Peyer's patch (tissue), 4 donors: Measurements from ENCODE around the gene TGFBR1. TPM values are rescaled to one million over a fixed set of nuclear protein-coding genes. Genes with fewer than 3 reads are reported as not detected.

Experiments used
- DNase-seq, 3 donors: peaks; one replicate each; pipeline ENCODE4 v3.0.0-alpha.2; 2017 to 2019
- H3K27ac ChIP-seq, 4 donors: fragments of 200-600 bp; sonication (generic); one replicate each; pipeline ENCODE4 v1.5.1; 2016 to 2019
- H3K27me3 ChIP-seq, 2 donors: fragments of 200-600 bp; sonication (generic); one replicate each; pipeline ENCODE4 v1.5.1; 2019
- H3K36me3 ChIP-seq, 3 donors: fragments of 200-600 bp; sonication (generic); one replicate each; pipeline ENCODE4 v1.5.1; 2016 to 2019
- H3K4me1 ChIP-seq, 4 donors: fragments of 200-600 bp; sonication (generic); one replicate each; pipeline ENCODE4 v1.5.1; 2016 to 2019
- H3K4me3 ChIP-seq, 4 donors: fragments of 200-600 bp; sonication (generic); 1 replicate in 3 of 4; 2 replicates in 1 of 4; pipeline ENCODE4 v1.5.1; 2016 to 2019; ENCODE audit warnings: mild to moderate bottlenecking in 1 of 4
- H3K9me3 ChIP-seq, 4 donors: fragments of 200-600 bp; sonication (generic); one replicate each; pipeline ENCODE4 v1.5.1; 2016 to 2019; ENCODE audit warnings: mild to moderate bottlenecking in 1 of 4
- POLR2A ChIP-seq, 2 donors: fragments of 450-650 bp; IDR thresholded peaks; one replicate each; pipeline ENCODE4 v1.5.1; 2017; ENCODE audit warnings: antibody characterized with exemption in 2 of 2, mild to moderate bottlenecking in 2 of 2, moderate library complexity in 2 of 2
- total RNA-seq, 4 donors: library from RNA; depleted of rRNA; stranded (reverse); fragments of >200 nt; gene quantifications; one replicate each; pipeline ENCODE4 v1.1.0, GENCODE V29; 2016
- TF ChIP-seq, protein P1 (sequence below), 6 experiments: fragments of 450-650 bp in 4 of 6; fragments of 200-600 bp in 2 of 6; sonication (generic) in 1 of 6; IDR thresholded peaks; one replicate each; pipeline ENCODE4 v1.5.1; 2017 to 2019; ENCODE audit warnings: antibody characterized with exemption in 6 of 6, mild to moderate bottlenecking in 3 of 6, moderate library complexity in 1 of 6

The TGFBR1 gene
- total RNA-seq, 4 donors from 2014 or later = 11.6 to 14.4 (median 13.5) TPM

DNA sequence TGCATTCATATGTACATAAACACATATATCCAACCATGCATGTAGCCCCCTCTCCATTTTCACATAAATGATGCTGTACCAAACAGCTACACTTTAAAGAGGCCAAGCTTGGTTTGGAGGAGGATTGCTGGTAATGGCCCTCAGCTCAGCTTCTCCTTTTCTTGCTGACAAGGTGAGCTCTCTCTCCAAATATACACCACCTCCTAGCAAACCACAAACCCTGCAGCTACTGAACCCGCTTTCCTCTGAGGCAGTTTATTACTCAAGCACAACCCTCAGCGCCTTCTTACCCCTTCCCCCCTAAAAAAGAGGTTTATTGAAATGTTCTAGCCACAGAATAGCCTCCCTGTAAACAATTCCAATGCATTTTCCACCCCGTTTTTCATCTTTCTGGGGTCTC is 62.8 kb downstream of the TGFBR1 start:
- Histone ChIP-seq H3K9me3 (no peaks in the 10 kb centered on the region), H3K36me3 (no peaks in the 10 kb centered on the region), H3K4me1 (no peaks in the 10 kb centered on the region), H3K27me3 (no peaks in the 10 kb centered on the region), H3K4me3 (no peak overlapping the region), H3K27ac (no peak overlapping the region)
- no peak for TF ChIP-seq POLR2A (IDR thresholded peaks at IDR 0.05)
- TF ChIP-seq, protein P1, sequence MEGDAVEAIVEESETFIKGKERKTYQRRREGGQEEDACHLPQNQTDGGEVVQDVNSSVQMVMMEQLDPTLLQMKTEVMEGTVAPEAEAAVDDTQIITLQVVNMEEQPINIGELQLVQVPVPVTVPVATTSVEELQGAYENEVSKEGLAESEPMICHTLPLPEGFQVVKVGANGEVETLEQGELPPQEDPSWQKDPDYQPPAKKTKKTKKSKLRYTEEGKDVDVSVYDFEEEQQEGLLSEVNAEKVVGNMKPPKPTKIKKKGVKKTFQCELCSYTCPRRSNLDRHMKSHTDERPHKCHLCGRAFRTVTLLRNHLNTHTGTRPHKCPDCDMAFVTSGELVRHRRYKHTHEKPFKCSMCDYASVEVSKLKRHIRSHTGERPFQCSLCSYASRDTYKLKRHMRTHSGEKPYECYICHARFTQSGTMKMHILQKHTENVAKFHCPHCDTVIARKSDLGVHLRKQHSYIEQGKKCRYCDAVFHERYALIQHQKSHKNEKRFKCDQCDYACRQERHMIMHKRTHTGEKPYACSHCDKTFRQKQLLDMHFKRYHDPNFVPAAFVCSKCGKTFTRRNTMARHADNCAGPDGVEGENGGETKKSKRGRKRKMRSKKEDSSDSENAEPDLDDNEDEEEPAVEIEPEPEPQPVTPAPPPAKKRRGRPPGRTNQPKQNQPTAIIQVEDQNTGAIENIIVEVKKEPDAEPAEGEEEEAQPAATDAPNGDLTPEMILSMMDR (IDR thresholded peaks at IDR 0.05) = no peak
- DNase-seq = no peak

GRCh38 chr9:99169086-99169485 is 64.2 kb downstream of the TGFBR1 start:
- no peak for DNase-seq
- no peaks in the 10 kb centered on the region for H3K36me3 ChIP-seq
- no peak for TF ChIP-seq POLR2A (IDR thresholded peaks at IDR 0.05)
- no peaks in the 10 kb centered on the region for H3K4me1 ChIP-seq
- no peaks in the 10 kb centered on the region for H3K27me3 ChIP-seq
- no peaks in the 10 kb centered on the region for H3K9me3 ChIP-seq
- no peak overlapping the region for H3K4me3 ChIP-seq
- H3K27ac ChIP-seq = no peak overlapping the region

DNA sequence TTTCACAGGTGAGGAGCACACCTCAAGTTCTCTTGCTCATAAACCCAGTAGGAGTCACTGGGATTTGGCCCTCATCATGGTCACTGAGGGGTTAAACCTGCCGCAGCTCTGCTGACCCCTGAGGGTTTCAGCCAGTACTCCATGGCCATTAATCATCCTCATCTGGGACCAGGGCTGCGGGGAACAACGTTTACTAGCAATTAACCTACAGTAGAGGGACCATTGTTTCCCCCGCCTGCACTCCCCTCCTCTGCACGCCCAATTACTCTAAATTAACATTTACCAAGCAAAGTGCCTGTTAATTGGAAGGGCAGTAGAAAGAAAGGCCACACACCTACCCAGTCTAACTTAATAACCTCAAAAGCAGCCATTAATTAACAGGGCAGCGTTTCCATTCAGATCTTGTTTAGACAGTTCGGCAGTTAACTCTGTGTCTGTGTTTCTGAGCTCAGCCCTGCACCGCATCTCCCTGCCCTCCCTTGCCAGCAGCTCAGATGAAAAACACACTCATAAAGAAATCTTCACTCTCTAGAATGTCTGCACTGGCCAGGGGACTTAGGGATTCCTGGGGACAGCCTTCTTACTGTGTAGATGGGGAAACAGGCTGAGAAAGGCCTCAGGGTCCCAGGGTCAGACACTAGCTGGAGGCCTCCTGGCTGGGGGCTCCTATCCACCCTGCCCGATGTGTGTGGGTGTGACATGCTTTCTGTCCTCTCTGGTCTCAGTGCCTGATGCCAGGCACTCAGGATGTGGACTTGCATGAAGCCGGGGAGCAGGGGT is 65.3 kb downstream of the TGFBR1 start:
- TF ChIP-seq POLR2A (IDR thresholded peaks at IDR 0.05) = no peak
- TF ChIP-seq, protein P1 (IDR thresholded peaks at IDR 0.05) = no peak
- Histone ChIP-seq H3K4me3 (no peak overlapping the region), H3K27ac (no peak overlapping the region), H3K36me3 (no peaks in the 10 kb centered on the region), H3K27me3 (no peaks in the 10 kb centered on the region), H3K4me1 (no peaks in the 10 kb centered on the region), H3K9me3 (no peaks in the 10 kb centered on the region)
- DNase-seq = no peak

DNA sequence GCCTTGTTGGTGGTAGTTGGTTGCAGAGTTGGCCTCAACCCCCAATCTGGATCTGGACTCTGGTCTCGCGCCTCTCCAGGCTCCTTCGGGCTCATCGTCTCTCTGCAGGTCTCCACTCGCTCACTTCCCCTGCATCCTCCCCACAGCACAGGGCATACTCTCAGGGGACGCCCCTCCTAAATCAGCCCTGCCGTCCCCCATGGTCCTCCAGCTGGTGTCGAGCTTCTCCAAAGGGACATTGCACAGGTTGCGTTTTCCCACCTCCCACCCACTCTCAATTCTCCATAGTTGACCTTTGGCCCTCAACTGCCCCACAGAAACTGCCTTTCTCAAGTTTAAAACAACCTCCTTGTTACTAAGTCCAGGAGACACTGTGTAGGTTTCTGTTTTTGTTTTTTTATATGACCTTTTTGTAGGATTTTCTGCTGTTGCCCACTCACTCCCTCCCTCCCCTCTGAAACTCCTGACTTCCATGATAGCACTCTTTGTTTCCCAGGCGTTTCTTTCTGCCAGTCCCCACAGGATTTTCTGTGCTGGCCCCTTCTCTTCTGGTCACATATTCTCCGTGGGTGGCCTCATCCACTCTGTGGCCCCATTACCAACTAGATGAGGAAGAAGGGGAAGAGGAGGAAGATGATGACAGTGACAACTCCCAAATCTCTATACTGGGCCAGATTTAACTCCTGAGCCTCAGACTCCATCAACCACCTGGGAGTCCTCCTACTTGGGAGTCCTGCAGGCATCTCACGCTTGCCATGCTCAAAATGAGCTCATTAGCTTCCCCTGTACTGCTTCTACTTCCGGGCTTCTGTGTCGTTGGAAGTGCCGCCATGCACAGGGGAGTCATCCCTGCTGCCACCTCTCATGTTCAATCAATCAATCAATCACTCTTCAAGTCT is 66.6 kb downstream of the TGFBR1 start:
- H3K36me3 ChIP-seq = no peaks in the 10 kb centered on the region
- no peak for TF ChIP-seq POLR2A (IDR thresholded peaks at IDR 0.05)
- TF ChIP-seq, protein P1 (IDR thresholded peaks at IDR 0.05) = no peak
- H3K4me3 ChIP-seq = no peak overlapping the region
- H3K9me3 ChIP-seq = no peaks in the 10 kb centered on the region
- DNase-seq = no peak
- no peaks in the 10 kb centered on the region for H3K4me1 ChIP-seq
- no peaks in the 10 kb centered on the region for H3K27me3 ChIP-seq
- H3K27ac ChIP-seq = no peak overlapping the region

GRCh38 chr9:99172124-99173091 is 67.5 kb downstream of the TGFBR1 start:
- no peak for DNase-seq
- H3K9me3 ChIP-seq = no peaks in the 10 kb centered on the region
- TF ChIP-seq, protein P1 (IDR thresholded peaks at IDR 0.05) = no peak
- TF ChIP-seq POLR2A (IDR thresholded peaks at IDR 0.05) = no peak
- no peak overlapping the region for H3K27ac ChIP-seq
- no peaks in the 10 kb centered on the region for H3K4me1 ChIP-seq
- no peaks in the 10 kb centered on the region for H3K27me3 ChIP-seq
- H3K4me3 ChIP-seq = no peak overlapping the region
- H3K36me3 ChIP-seq = no peaks in the 10 kb centered on the region
